Glomerular visceral epithelial cell (primary cell): Measurements from ENCODE around the gene C2orf74.

Experiments used
- DNase-seq: peaks from one replicate; pipeline ENCODE4 v3.0.0-alpha.2; 2016; ENCODE audit errors: extremely low spot score

The C2orf74 gene

DNA sequence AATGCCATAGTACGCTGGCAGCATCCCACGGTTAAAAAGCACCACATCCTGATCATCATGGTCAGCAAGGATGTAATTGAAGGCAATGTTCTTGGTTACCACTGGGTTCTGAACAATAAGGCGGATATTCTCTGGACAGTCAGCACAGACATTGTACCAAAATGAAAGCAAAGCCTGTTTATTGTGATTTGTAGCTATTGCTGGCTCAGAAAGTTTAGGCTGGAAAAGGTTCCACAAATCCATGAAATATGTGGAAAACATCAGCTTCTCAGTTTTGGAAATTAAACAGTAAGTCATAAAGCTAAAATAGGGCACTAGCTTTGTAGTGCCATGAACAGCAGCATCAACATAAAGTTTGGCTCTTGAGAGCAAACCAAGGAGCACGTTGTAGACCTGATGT lies 52.2 kb downstream of the C2orf74 start:
- DNase-seq: no peak
